Stimulated activated CD8-positive, alpha-beta memory T cell treated with anti-CD3 and anti-CD28 coated beads, Interleukin-12 subunit alpha, Interleukin-12 subunit beta, amount 100 ng/mL, for 24 hours (primary cell): Measurements from ENCODE around the gene CFAP20DC.
"Not testable (repeated sequence)": the region's sequence is repeated elsewhere in the genome, so short reads cannot be mapped to it uniquely, and the experiment has no call there.

Experiments
- DNase-seq: peaks from one replicate; pipeline ENCODE4 v3.0.0-alpha.2; 2020; ENCODE audit errors: extremely low read depth

Gene CFAP20DC

DNA sequence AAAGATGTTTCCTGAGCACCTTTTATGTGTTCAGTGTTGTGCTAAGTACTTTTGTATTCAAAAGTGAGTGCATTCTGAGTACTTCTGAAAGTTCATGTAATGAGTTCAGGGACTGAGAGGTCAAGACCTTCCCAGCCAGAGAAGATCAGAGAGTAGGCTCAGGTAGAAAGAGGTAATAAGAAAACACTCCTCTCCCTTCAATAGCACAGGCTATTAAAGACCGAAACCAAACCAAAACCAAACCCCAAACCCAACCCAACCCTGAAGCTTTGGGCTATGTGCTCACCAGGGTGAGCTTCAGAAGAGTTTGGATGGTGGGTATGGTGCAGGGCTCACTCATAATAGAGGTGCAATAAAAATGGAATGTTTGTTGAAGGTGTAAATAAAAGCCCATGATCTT lies 306.5 kb downstream of the CFAP20DC start:
- no peak for DNase-seq

DNA sequence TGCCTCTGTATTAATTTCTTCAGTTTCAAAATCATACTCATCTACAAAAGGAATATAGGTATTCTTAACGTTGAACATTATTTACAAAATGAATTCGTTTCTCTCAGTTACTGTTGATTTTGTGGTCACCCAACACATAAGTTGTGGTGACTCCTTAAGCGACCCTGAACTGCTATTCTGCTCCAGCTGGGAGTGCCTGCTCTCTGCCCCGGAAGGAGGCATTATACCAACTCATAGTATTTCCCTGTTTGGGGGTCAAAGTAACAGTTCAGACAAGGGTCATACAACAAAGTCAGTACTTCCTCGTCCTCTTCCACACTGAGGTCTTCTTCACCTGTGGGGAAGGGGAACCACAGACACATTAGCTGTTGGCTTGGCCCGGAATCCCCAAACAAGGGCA lies 307.6 kb downstream of the CFAP20DC start:
- no peak for DNase-seq

DNA sequence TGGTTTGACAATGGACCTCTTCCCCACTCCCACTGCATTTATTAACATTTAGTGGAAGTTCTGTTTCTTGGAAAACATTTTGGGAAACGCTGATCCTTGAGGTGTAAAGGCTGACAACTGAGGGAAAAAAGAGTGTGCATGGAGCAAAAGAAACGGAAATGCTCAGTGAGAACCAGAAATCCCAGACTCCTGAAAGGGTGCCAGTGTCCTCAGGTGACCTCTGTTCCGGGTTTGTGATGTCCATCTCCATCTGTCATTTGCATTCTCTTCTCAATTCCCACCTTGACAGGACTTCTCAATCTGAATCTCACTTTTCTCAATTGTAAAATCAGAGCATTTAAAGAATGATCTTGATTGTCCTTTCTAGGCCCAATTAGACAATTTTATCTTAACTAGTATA lies 312.2 kb downstream of the CFAP20DC start:
- DNase-seq = no peak

DNA sequence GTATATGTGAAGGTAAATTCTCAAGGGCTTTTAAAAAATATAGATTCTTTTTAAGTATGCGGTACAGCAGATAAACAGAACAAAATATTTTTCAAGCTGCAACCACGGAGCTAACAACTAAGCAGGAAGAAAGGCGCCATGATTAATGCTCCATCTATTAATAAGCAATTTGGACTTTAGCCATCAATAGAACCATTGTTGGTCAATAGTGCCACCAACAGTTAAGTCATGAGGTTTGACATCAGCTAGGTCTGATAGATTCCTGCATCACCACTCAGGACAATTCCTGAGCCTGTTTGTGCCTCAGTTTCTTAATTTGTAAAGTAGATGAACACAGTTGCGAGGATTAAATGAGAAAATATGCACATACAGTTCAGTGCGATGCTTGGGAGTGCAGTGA lies 318.2 kb downstream of the CFAP20DC start:
- DNase-seq = no peak

DNA sequence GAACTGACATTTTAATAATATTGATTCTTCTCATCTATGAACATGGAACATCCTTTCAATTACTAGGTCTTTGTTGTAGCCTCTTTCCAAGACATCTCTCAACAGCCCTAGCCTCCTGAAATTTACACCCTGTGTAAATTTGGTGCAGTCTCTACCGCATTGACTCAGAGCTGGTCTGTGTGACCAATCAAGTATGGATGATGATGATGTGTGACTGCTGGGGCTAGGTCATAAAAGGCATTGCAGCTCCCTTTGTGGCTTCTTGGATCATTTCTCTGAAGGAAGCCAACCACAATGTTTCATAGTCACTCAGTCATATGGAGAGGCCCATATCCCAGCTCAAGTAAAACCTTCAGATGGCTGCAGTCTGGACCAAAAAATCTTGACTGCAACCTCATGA lies 321.1 kb downstream of the CFAP20DC start:
- no peak for DNase-seq

DNA sequence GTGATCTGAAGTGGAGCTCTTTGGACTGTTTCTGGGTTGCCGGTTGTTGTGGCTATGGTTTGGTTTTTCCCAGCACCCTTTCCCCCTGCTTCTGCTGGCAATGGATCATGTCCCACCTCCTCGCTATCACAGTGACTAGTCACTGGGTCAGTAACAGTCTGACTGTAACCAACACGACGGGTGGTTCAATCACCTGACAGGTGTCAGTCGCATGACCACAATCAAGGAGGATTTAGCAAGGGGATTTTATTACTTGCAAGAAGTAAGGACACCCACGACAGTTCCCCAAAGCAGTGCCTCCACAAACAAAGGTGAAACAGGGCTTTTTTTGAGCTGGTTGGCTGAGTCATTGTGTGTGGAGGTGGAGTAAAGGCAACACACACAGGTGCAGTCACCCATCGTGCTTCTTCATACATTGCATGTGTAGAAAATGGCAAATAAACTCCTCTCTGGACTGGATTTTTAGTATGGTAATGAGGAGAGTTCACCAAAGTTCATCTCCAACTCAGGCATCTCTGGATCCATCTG lies 324.4 kb downstream of the CFAP20DC start:
- no peak for DNase-seq

DNA sequence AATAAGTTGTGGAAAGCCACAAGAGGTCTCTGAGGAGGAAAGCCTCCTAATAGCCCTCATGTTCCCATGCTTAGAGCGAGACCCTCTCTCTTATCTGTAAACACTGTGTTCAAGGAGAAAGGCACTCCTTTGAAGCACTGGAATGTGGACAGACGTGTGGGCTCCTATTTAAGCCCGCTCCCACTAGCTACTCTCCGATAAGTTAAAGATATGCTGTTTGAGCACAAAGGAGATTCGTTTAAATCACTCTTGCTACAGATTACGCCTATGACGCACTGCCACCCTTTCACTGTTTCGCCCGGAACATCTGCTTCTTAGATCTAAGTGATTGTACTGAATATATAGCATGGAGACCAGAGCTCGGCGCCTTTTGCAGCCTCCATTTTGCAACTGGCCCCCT lies 325.5 kb downstream of the CFAP20DC start:
- DNase-seq = no peak

DNA sequence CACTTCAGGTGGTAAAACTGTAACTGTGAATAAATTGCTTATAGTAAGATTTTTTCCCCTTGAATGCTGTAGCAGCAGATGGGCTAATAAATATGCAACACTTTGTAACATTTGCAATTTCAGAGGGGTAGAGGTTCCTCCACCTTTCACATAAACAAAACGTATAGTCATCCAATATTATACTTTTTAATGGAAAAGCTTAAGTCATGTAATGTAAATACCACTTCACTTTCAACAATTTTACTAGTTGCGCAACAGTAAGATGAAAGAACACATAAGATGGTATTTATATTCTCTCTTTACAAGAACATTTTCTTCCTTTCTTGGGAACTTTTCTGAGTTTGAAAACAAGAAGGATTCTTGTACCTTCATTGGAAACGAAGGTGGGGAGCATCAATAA lies 326.7 kb downstream of the CFAP20DC start:
- DNase-seq = no peak

DNA sequence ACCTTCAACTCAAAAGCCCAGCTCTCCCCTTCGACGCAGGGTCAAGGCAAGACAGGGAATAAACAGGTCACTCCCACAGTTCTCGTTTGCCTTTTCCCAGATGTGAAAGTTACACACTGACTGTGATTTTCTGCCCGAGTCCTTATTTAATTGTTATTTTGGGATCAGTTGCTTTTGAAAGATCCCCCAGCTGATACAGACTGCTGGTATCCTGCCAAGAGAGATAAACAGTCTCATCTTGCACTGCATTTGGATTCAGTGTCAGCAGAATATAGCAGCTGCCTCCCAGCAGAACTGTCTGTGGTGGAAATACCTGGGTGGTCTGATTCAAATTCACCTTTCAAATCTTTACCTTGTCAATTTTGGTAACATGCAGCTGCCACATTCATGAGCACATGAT lies 327.3 kb downstream of the CFAP20DC start:
- DNase-seq = no peak

DNA sequence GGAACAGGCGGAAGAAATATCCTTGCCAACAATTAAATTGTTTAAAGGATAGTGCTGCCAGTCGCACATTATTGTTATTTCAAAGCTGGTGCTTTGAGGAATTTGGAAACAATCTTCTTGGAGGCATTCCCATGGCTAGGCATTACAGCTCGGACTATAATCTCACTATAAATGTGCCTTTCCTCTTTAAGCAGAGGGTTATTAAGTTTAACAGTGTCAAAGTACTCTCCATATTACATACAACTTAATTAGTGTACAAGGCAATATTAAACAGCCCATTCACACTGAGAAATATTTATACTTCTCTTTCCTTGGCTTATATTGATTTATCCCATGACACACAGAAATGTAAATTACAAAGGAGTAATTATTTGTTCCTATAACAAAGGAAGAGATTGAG lies 329.3 kb downstream of the CFAP20DC start:
- no peak for DNase-seq

DNA sequence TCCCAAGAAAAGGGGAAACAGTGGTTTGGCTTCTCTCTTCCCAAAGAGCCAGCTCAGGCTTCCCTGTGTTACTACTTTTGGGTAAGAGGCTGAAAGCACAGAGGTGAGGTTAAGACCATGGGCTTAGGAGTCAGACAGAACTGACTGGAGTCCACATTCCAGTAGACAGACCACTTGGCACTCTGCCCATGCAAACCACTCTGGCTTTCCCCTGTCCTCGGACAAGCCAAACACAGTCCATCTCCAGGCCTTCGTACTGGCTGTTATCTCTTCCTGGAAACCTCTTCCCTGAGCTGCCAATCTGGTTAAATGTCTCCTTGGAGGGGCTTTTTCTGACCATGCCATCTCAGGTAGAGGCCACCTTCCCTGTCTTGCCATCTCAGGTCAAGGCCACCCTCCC lies 330.1 kb downstream of the CFAP20DC start:
- no peak for DNase-seq

DNA sequence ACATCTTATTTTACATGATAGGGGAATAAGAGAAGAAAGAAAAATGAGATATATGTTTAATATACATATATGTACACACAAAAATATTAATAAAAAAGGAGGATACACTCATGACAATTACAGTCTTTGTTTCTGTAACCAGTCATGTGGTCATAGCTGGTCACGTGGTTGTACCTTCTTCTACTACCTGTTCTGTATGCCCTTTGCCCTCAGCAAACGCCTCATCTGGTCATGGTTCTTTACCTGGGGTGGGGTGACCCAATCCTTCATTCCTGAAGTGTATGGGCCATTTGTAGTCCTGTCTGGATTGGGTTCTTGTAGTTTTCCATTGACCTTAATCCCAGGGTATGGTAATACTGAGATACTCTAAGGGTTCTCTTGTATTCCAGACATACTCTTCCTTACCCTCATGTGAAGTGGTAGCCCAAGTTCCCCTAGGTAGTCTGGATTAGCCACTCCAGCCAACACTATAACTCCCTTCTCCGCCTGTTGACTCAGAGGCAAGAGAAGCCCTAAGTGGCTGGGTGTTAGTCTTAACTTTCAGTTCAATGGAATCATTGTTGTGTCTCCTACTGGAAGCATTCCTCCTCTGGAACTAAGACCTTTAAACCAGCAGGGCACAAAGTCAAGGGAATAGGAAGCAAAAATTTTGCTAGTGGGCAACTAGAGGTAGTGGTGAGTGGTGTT lies 336.0 kb downstream of the CFAP20DC start:
- DNase-seq = no peak

DNA sequence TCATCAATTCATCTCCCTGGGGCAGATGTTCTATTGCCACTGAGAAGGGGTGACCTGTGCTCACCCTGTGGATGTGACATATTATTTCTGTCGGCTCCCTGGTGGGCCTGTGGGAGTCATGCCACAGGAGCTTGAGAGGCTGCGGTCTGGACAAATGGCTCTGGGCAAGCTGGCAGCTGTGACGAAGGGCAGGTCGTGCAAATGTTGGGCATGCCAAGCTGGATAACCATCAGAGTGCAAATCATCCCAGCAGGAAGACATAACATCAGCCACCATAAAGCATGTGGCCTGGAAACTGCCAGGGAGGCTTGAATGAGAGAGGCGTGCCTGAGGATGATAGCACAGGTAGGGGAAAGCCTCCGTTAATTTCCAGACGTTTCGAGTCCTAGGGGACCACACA lies 338.0 kb downstream of the CFAP20DC start:
- no peak for DNase-seq

DNA sequence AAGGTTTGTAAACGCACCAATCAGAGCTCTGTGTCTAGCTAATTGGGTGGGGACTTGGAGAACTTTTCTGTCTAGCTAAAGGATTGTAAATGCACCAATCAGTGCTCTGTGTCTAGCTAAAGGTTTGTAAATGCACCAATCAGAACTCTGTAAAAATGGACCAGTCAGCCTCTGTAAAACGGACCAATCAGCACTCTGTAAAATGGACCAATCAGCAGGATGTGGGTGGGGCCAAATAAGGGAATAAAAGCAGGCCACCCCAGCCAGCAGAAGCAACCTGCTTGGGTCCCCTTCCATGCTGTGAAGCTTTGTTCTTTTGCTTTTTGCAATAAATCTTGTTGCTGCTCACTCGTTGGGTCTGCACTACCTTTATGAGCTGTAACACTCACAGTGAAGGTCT lies 340.8 kb downstream of the CFAP20DC start:
- not testable (repeated sequence) for DNase-seq

DNA sequence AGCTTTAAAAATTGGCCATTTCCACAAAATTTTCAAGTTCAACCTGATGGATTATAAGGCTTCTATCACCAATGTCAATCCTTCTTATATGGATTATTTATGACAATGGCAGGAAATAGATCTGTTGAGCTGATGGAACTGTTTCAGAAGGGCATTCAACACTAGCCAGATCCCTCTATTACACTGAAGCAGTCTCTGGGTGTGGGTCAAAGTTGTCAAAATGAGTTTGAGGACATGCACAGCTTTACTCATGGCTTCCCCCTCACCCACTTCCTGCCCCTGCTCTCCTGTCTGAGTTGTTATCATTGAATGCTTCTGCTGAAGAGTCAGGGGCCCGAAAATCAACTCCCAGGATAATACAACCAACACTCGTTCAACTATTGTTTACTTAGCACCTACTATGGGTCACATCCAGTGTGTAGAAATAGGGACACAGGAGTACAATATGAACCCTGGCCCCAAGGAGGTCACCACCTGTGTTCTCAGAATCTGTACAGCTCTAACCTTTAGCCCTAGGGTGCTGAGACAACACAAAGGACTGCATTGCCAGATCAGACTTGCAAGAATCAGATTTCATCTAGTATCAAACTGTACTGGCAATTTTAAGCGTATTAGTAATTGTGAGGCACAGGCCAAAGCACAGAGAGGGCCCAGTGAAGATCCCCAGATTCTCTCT lies 341.6 kb downstream of the CFAP20DC start:
- DNase-seq = no peak

DNA sequence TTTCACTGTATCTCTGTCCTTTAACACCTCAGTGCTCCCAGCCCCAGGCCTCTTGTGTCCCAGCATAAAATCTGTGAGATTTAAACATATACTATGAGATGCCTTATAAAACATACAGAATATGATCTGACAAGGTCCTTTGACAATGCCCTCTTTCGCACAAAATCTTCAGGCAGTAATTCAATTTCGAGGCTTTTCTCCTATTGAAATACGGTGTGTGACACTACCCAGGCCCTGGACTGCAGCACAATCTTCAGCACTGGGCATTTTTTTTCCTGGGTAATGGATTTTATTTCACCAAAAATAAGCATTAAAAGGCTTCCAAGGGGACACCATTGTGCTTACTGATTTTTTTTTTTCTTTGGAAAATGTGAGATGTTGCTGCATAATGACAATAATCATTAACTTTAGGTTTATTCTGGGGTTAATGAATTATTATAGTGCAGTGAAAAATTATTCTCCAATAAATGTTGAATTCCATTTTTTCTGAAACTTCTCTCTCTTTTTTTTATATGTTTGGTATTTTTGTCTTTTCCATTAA lies 342.4 kb downstream of the CFAP20DC start:
- DNase-seq = no peak

DNA sequence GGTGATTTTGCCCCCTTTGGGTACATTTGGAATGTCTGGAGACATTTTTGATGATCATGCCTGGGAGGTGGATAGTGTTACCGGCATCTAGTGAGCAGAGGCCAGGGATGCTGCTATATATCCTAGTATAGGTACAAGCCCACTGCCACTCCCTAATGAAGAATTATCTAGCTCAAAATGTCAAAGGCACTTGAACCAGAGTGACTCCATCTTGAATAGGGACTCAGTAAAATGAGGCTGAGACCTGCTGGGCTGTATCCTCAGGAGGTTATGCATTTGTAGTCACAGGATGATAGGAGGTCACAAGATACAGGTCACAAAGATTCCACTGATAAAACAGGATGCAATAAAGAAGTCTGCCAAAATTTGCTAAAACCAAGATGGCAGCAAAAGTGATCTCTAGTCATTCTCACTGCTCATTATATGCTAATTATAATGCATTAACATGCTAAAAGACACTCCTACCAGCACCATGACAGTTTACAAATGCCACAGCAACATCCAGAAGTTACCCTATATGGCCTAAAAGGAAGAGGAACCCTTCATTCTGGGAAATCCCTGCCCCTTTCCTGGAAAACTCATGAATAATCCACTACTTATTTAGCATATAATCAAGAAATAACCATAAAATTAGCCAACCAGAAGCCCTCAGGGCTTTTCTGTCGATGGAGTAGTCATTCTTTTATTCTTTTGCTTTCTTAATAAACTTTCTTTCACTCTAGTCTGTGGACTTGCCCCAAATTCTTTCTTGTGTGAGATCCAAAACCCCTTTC lies 343.2 kb downstream of the CFAP20DC start:
- DNase-seq = no peak

DNA sequence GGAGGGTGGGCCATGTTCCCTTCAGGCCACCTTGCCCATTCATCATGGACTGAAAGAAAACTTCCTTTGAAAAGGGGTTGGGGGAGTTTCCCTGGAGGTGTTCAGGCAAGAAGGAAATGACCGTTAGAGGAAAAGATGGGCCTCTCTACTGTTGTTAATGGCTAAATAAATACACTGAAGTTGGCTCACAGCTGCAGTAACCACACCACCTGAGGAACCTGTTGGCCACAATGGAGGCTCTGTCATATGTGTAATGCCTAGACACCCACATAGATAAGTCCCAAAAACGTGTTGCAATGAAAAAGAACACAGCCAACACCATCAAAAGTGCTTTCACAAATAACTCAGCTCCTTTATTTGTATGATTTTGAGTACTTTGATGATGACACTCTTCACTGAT lies 345.1 kb downstream of the CFAP20DC start:
- DNase-seq = no peak

DNA sequence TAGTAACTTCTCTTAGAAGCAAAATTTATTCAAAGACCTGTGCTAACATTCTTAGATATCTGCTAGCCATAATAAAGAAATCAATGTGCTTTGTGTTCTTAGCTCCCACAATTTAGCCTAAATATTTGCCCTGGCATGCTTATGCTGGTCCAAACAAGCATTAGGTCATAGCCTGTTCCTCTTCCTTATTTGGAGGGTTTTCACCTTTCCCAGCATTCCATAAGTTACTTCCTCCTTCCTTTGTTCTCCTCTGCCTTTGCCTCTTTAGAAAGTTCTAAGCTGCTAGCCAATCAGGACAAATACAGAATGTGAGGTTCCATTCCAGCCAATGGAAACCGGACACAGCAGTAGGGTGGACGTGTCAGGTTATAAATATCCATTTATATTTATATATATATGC lies 345.5 kb downstream of the CFAP20DC start:
- not testable (repeated sequence) for DNase-seq

DNA sequence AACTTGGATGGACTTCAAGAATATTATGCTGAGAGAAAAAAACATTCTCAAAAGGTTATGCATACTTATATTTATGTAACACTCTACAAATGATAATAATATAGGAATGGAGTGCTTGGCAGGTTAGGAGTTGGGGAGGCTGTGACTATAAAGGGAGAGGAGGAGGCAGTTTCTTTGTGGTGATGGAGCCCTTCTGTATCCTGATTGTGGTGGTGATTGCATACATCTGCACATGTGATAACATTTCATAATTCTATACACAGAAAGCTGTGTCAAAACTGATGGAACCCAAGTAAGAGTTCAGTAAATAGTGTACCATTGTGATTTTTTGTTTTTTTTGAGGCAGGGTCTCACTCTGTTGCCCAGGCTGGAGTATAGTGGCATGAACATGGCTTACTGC lies 351.6 kb downstream of the CFAP20DC start:
- no peak for DNase-seq

DNA sequence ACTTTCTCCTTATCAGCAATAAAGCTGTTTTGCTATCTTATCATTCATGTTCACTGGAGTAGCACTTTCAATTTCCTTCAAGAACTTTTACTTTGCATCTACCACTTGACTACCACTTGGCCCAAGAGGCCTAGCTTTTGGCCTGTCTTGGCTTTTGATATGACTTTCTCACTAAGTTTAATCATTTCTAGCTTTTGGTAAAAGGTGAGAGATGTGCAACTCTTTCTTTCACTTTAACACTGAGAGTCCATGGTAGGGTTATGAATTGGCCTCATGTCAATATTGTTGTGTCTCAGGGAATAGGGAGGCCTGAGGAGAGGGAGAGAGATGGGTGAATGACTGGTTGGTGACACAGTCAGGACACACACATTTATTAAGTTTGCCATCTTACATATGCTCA lies 352.3 kb downstream of the CFAP20DC start:
- no peak for DNase-seq

DNA sequence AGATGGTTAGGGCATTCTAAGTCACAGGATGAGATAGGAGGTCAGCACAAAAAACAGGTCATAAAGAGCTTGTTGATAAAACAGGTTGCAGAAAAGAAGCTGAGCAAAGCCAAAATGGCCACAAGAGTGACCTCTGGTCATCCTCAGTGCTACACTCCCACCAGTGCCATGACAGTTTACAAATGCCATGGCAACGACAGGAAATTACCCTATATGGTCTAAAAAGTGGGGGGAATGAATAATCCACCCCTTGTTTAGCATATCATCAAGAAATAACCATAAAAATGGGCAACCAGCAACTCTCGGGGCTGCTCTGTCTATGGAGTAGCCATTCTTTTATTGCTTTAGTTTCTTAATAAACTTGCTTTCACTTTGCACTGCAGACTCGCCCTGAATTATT lies 353.0 kb downstream of the CFAP20DC start:
- not testable (repeated sequence) for DNase-seq

DNA sequence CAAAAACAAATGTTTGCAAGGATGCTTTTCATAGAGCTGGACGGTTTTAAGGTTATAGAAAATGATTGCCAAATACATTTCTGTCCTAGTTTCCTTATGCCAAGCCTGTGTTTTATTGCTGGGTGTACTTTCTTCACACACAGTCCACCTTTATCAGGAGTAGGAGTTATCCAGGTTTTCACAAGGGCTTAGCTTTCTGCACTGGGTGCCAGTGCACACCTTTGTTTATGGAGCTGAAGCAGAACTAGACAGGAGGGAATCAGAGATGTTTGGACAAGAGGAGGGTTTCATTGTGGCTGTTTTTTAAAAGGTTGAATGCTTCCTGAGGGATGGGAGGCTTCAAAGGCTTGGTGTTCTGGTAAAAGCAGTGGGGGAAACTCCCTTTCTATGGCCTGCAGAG lies 353.7 kb downstream of the CFAP20DC start:
- no peak for DNase-seq
